H1 (cell line): ENCODE results near the gene TECPR2. TPM values are rescaled to one million over a fixed set of nuclear protein-coding genes. Genes with fewer than 3 reads are reported as not detected.

Experiments
- CTCF ChIA-PET: fragments of 300-600 bp; sonication (Branson Sonifier 250); formaldehyde crosslinking; loops from one replicate; lab custom pipeline; 2021; ENCODE audit not compliant: partially characterized antibody; lab: Charles Lee
- POLR2A ChIA-PET: fragments of 300-600 bp; sonication (Branson Sonifier 250); formaldehyde crosslinking; loops from one replicate; lab custom pipeline; 2021; ENCODE audit warnings: inconsistent platforms; ENCODE audit not compliant: partially characterized antibody; lab: Charles Lee
- DNase-seq, 2 experiments: peaks; one replicate each; pipeline versions ENCODE4 v3.0.0 to v3.0.0-alpha.2; 2010 to 2022; ENCODE audit warnings: low spot score in 2 of 2, low read depth in 1 of 2, mixed read lengths in 1 of 2
- FAIRE-seq: peaks from 2 replicates; lab custom pipeline; 2011; peaks lifted over from hg19 to GRCh38; lab: Jason Lieb, UNC
- H2AFZ ChIP-seq: 2 replicates; pipeline ENCODE4 v1.8.1; 2012; ENCODE audit warnings: low read length, inconsistent platforms
- H2AK5ac ChIP-seq: 2 replicates; pipeline ENCODE4 v1.6.1; 2013; ENCODE audit warnings: low read depth, low read length
- H2BK120ac ChIP-seq: replicated peaks from 2 replicates; pipeline ENCODE3; 2013; ENCODE audit warnings: low read depth, low read length, inconsistent platforms
- H2BK12ac ChIP-seq: 2 replicates; pipeline ENCODE4 v1.6.1; 2013; ENCODE audit warnings: low read depth, low read length
- H2BK15ac ChIP-seq: 2 replicates; pipeline ENCODE4 v1.6.1; 2013; ENCODE audit warnings: low read length
- H2BK20ac ChIP-seq: 2 replicates; pipeline ENCODE4 v1.6.1; 2013; ENCODE audit warnings: low read length
- H2BK5ac ChIP-seq: 2 replicates; pipeline ENCODE4 v1.6.1; 2013; ENCODE audit warnings: low read depth, low read length
- H3K14ac ChIP-seq: 2 replicates; pipeline ENCODE4 v1.6.1; 2013; ENCODE audit warnings: inconsistent platforms; ENCODE audit not compliant: insufficient read length
- H3K18ac ChIP-seq: 2 replicates; pipeline ENCODE4 v1.6.1; 2013; ENCODE audit warnings: low read length; ENCODE audit errors: extremely low read depth
- H3K23ac ChIP-seq: 2 replicates; pipeline ENCODE4 v1.6.1; 2013; ENCODE audit warnings: inconsistent platforms; ENCODE audit not compliant: insufficient read length
- H3K23me2 ChIP-seq: 2 replicates; pipeline ENCODE4 v1.6.1; 2013; ENCODE audit warnings: low read depth, low read length
- H3K27ac ChIP-seq: 2 replicates; pipeline ENCODE4 v1.6.1; 2011; ENCODE audit warnings: low read depth, low read length, inconsistent platforms
- H3K27me3 ChIP-seq, 4 experiments: replicated peaks in 1 of 4; 1 replicate in 1 of 4; 2 replicates in 3 of 4; pipeline versions ENCODE4 v1.6.1 to v1.8.1; 2011 to 2013; ENCODE audit warnings: low read length in 3 of 4, mild to moderate bottlenecking in 3 of 4, inconsistent platforms in 2 of 4, mixed read lengths in 2 of 4, moderate library complexity in 1 of 4; ENCODE audit not compliant: control insufficient read depth in 3 of 4, insufficient read depth in 3 of 4; ENCODE audit errors: extremely low read depth in 1 of 4
- H3K36me3 ChIP-seq, 4 experiments: 2 replicates each; pipeline versions ENCODE4 v1.6.1 to v1.8.1; 2011 to 2013; ENCODE audit warnings: mild to moderate bottlenecking in 4 of 4, low read length in 3 of 4, moderate library complexity in 2 of 4, control low read depth in 1 of 4, inconsistent platforms in 1 of 4; ENCODE audit not compliant: insufficient read depth in 4 of 4, control insufficient read depth in 2 of 4
- H3K4ac ChIP-seq: replicated peaks from 2 replicates; pipeline ENCODE3; 2013; ENCODE audit warnings: low read length, low read depth, mixed read lengths, inconsistent platforms; ENCODE audit not compliant: insufficient read length
- H3K4me1 ChIP-seq, 4 experiments: replicated peaks in 1 of 4; 1 replicate in 1 of 4; 2 replicates in 3 of 4; pipeline versions ENCODE4 v1.6.1 to v1.8.1; 2011 to 2013; ENCODE audit warnings: low read length in 3 of 4, inconsistent platforms in 2 of 4, mixed read lengths in 1 of 4; ENCODE audit not compliant: insufficient read depth in 4 of 4, control insufficient read depth in 3 of 4
- H3K4me2 ChIP-seq, 2 experiments: 2 replicates each; pipeline versions ENCODE4 v1.6.1 to v1.8.1; 2011 to 2013; ENCODE audit warnings: low read depth in 2 of 2, low read length in 2 of 2, control low read depth in 1 of 2, inconsistent platforms in 1 of 2, mild to moderate bottlenecking in 1 of 2; ENCODE audit not compliant: insufficient read depth in 1 of 2
- H3K4me3 ChIP-seq, 4 experiments: fragments of 200-600, 300-600 bp in 1 of 4; sonication (generic), shearing (Covaris generic), sonication (Bioruptor Twin) in 1 of 4; 2 replicates each; pipeline versions ENCODE4 v1.5.1 to v1.8.1; 2011 to 2016; ENCODE audit warnings: low read length in 4 of 4, low read depth in 3 of 4, control low read depth in 2 of 4, inconsistent platforms in 2 of 4, mild to moderate bottlenecking in 2 of 4, mixed read lengths in 1 of 4, moderate library complexity in 1 of 4; ENCODE audit not compliant: insufficient read depth in 2 of 4; ENCODE audit errors: extremely low read depth in 1 of 4
- H3K56ac ChIP-seq: replicated peaks from 2 replicates; pipeline ENCODE3; 2013; ENCODE audit warnings: low read depth, mild to moderate bottlenecking, mixed read lengths, low read length, inconsistent platforms; ENCODE audit not compliant: insufficient read length
- H3K79me1 ChIP-seq: 2 replicates; pipeline ENCODE4 v1.6.1; 2013; ENCODE audit warnings: low read depth, low read length, control low read depth
- H3K79me2 ChIP-seq, 2 experiments: 2 replicates each; pipeline versions ENCODE4 v1.6.1 to v1.8.1; 2012 to 2013; ENCODE audit warnings: low read length in 2 of 2, mild to moderate bottlenecking in 2 of 2, inconsistent platforms in 1 of 2; ENCODE audit not compliant: insufficient read depth in 2 of 2, control insufficient read depth in 1 of 2
- H3K9ac ChIP-seq, 4 experiments: replicated peaks in 1 of 4; 1 replicate in 1 of 4; 2 replicates in 3 of 4; pipeline versions ENCODE4 v1.6.1 to v1.8.1; 2011 to 2013; ENCODE audit warnings: low read depth in 3 of 4, low read length in 3 of 4, control low read depth in 2 of 4, mild to moderate bottlenecking in 2 of 4, moderate library complexity in 2 of 4, inconsistent platforms in 1 of 4; ENCODE audit errors: extremely low read depth in 1 of 4
- H3K9me3 ChIP-seq, 2 experiments: 2 replicates each; pipeline versions ENCODE4 v1.6.1 to v1.8.1; 2012 to 2013; ENCODE audit warnings: mild to moderate bottlenecking in 2 of 2, moderate library complexity in 2 of 2, control low read depth in 1 of 2, inconsistent platforms in 1 of 2, low read depth in 1 of 2, low read length in 1 of 2, mixed read lengths in 1 of 2; ENCODE audit not compliant: insufficient read depth in 2 of 2
- H4K20me1 ChIP-seq, 2 experiments: replicated peaks in 1 of 2; 2 replicates each; pipeline versions ENCODE3 to v1.8.1; 2011 to 2013; ENCODE audit warnings: inconsistent platforms in 2 of 2, low read length in 2 of 2, mild to moderate bottlenecking in 1 of 2; ENCODE audit not compliant: insufficient read depth in 2 of 2, control insufficient read depth in 1 of 2
- H4K5ac ChIP-seq: 2 replicates; pipeline ENCODE4 v1.6.1; 2013; ENCODE audit warnings: low read length, low read depth, mixed read lengths, inconsistent platforms; ENCODE audit not compliant: insufficient read length
- H4K8ac ChIP-seq: 2 replicates; pipeline ENCODE4 v1.8.0; 2013; ENCODE audit warnings: mild to moderate bottlenecking, moderate library complexity, low read length, inconsistent platforms; ENCODE audit not compliant: insufficient read depth; ENCODE audit errors: extremely low read depth
- H4K91ac ChIP-seq: replicated peaks from 2 replicates; pipeline ENCODE3; 2013; ENCODE audit warnings: low read length, mixed read lengths, inconsistent platforms; ENCODE audit not compliant: insufficient read length
- ATF3 ChIP-seq: IDR thresholded peaks from 2 replicates; pipeline ENCODE4 v1.6.1; 2011; ENCODE audit warnings: low read depth, mild to moderate bottlenecking, low read length; ENCODE audit not compliant: insufficient read depth
- BCL11A ChIP-seq, 2 experiments: IDR thresholded peaks; one replicate each; pipeline ENCODE4 v1.6.1; 2011; ENCODE audit warnings: low read depth in 2 of 2, low read length in 2 of 2, mild to moderate bottlenecking in 2 of 2
- E2F6 ChIP-seq: IDR thresholded peaks from 2 replicates; pipeline ENCODE4 v1.6.1; 2012; ENCODE audit warnings: inconsistent platforms
- FOSL1 ChIP-seq: IDR thresholded peaks from 2 replicates; pipeline ENCODE4 v1.6.1; 2011; ENCODE audit warnings: mild to moderate bottlenecking, low read depth, low read length, moderate library complexity; ENCODE audit not compliant: insufficient read depth
- KDM5A ChIP-seq: fragments of 200-600 bp; IDR thresholded peaks from 2 replicates; pipeline ENCODE4 v1.7.1; 2012; ENCODE audit warnings: mild to moderate bottlenecking, low read length, inconsistent platforms, mixed read lengths
- MAX ChIP-seq: IDR thresholded peaks from 2 replicates; pipeline ENCODE4 v1.6.1; 2012; ENCODE audit warnings: inconsistent platforms
- NRF1 ChIP-seq: IDR thresholded peaks from 2 replicates; pipeline ENCODE4 v1.6.1; 2011; ENCODE audit warnings: mild to moderate bottlenecking, low read depth, low read length, improper control_type of control experiment
- POLR2A ChIP-seq, 2 experiments: IDR thresholded peaks; 1 replicate in 1 of 2; 2 replicates in 1 of 2; pipeline ENCODE4 v1.6.1; 2011; ENCODE audit warnings: low read depth in 2 of 2, low read length in 2 of 2, mild to moderate bottlenecking in 2 of 2; ENCODE audit errors: control extremely low read depth in 1 of 2
- POU5F1 ChIP-seq: IDR thresholded peaks from 2 replicates; pipeline ENCODE4 v1.6.1; 2011; ENCODE audit warnings: low read depth, mild to moderate bottlenecking, low read length, moderate library complexity
- SIX5 ChIP-seq: IDR thresholded peaks from 2 replicates; pipeline ENCODE4 v1.6.1; 2011; ENCODE audit warnings: mild to moderate bottlenecking, low read depth, low read length
- TAF1 ChIP-seq: IDR thresholded peaks from 2 replicates; pipeline ENCODE4 v1.6.1; 2011; ENCODE audit warnings: mild to moderate bottlenecking, low read depth, low read length
- TAF7 ChIP-seq: optimal IDR thresholded peaks from 2 replicates; pipeline ENCODE3; 2011; ENCODE audit warnings: low read depth, mild to moderate bottlenecking, inconsistent platforms, low read length, moderate library complexity, borderline replicate concordance
- WGBS, 2 experiments: shearing (Covaris generic) in 1 of 2; methylation state at CpG; one replicate each; pipeline versions ENCODE4 v1.1.6 to v1.1.7; 2013 to 2015; ENCODE audit warnings: low lambda C conversion rate in 2 of 2, mixed read lengths in 2 of 2, inconsistent platforms in 1 of 2, low coverage in 1 of 2, missing lambda C conversion rate in 1 of 2; ENCODE audit not compliant: insufficient replicate concordance in 2 of 2, insufficient coverage in 1 of 2, insufficient read length in 1 of 2; ENCODE audit errors: extremely low coverage in 1 of 2, missing lambda C conversion rate in 1 of 2; 5-methylcytosine and 5-hydroxymethylcytosine counted together
- polyA plus RNA-seq, 7 experiments: library from polyadenylated mRNA; depleted of rRNA in 3 of 7; stranded (reverse) in 5 of 7; unstranded in 2 of 7; fragments of >200 nt in 5 of 7; fragments of 200-250 nt in 2 of 7; gene quantifications; 1 replicate in 5 of 7; 2 replicates in 1 of 7; 4 replicates in 1 of 7; pipeline versions ENCODE4 v1.2.1 to v1.2.3, GENCODE V29; 2011 to 2013; ENCODE audit warnings: missing spikeins in 2 of 7, mixed read lengths in 2 of 7
- total RNA-seq: library from RNA; stranded (reverse); fragmentation: NEBNext Ultra II Directional; extraction: Animal tissue kit (Norgen Biotek cat#: 25700); gene quantifications from 2 replicates; pipeline ENCODE4 v1.2.1, GENCODE V29; 2021

Gene TECPR2
- total and polyA plus RNA-seq, 2 of the 8 experiments (the other 6 are each of a cell fraction or from before 2014, with no cell fraction given): 6.8 to 19.4 TPM

- H3K27ac ChIP-seq: no peak overlapping the region
- no peak overlapping the region for H3K4ac ChIP-seq
- H4K91ac ChIP-seq: no peak overlapping the region
- H2AFZ ChIP-seq: no peak overlapping the region
- H3K36me3 ChIP-seq: peaks cover 0 to under 1% (median 0%) of the 10 kb centered on the region in 4 experiments; a peak in 1 of 8 replicates
- H4K5ac ChIP-seq: no peak overlapping the region
- peaks cover 0 to 1% of the 10 kb centered on the region in 2 experiments for H4K20me1 ChIP-seq
- no peaks in the 10 kb centered on the region for H3K9me3 ChIP-seq
- H3K56ac ChIP-seq: no peak overlapping the region
- no peak overlapping the region for H2BK15ac ChIP-seq
- no peak overlapping the region for H3K23ac ChIP-seq
- H3K4me1 ChIP-seq: peaks cover 0 to 17% (median 13%) of the 10 kb centered on the region in 4 experiments; a peak in 6 of 7 replicates
- H3K79me1 ChIP-seq: peaks cover 5% of the 10 kb centered on the region; the same call in 1 of the 2 replicates
- DNase-seq (no peak), FAIRE-seq (no peak)
- no peak overlapping the region for H2BK20ac ChIP-seq
- 96% methylated on average over 7 of the region's 11 CpGs; no CpG with 5 or more reads in 1 of the 2 experiments for WGBS, 2 experiments
- no peak overlapping the region for H3K9ac ChIP-seq
- no peak overlapping the region for H3K4me3 ChIP-seq
- H2BK12ac ChIP-seq: no peak overlapping the region
- H2BK120ac ChIP-seq: no peak overlapping the region
- no peak overlapping the region for H3K14ac ChIP-seq
- H2AK5ac ChIP-seq: 0 out of 2 replicates have a peak overlapping the region, but pooled peaks have one; percentile 39
- H3K79me2 ChIP-seq: no peaks in the 10 kb centered on the region
- peaks cover 17% of the 10 kb centered on the region for H3K23me2 ChIP-seq
- peak overlapping the region; percentile 73; the same call in 1 of the 2 replicates for H4K8ac ChIP-seq
- CTCF ChIA-PET: no interaction called here
- H3K18ac ChIP-seq: no peak overlapping the region
- no peak for TF ChIP-seq SIX5
- TF ChIP-seq TAF7: no peak
- no peak for TF ChIP-seq TAF1
- no peak for TF ChIP-seq BCL11A (IDR thresholded peaks at IDR 0.05; ENCODE audit: low read depth in 2 of 2, low read length in 2 of 2)
- no peak for TF ChIP-seq MAX
- TF ChIP-seq E2F6: no peak
- no peak for TF ChIP-seq FOSL1
- TF ChIP-seq NRF1: no peak
- TF ChIP-seq POLR2A (IDR thresholded peaks at IDR 0.05; ENCODE audit: control extremely low read depth in 1 of 2, low read depth in 2 of 2, low read length in 2 of 2): no peak
- no peak for TF ChIP-seq KDM5A
- TF ChIP-seq ATF3: no peak
- TF ChIP-seq POU5F1: no peak
- no peak overlapping the region for H2BK5ac ChIP-seq
- POLR2A ChIA-PET: no interaction called here
- peaks cover 0 to 4% (median 1%) of the 10 kb centered on the region in 4 experiments; a peak in 2 of 7 replicates for H3K27me3 ChIP-seq
- no peak overlapping the region for H3K4me2 ChIP-seq
Measured at GRCh38 chr14:102512793-102513300, 150.1 kb downstream of the TECPR2 start.
